ENCODE results near the gene UFSP2.

DNA sequence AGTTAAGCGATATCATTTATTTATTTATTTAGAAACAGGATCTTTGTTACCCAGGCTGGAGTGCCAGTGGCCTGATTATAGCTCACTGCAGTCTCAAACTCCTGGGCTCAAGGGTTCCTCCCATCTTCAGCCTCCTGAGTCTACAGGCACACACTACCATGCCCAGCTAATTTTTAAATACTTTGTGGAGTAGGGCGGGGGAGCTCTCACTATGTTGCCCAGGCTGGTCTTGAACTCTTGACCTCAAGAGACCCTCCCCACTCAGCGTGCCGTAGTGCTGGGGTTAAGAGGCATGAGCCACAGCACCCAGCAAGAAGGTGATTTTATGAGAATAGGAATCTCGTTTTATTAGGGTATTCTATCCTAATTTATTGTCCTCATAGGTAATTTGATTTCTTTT, 3.9 kb upstream of the UFSP2 start:
- TF ChIP-seq, protein P1, sequence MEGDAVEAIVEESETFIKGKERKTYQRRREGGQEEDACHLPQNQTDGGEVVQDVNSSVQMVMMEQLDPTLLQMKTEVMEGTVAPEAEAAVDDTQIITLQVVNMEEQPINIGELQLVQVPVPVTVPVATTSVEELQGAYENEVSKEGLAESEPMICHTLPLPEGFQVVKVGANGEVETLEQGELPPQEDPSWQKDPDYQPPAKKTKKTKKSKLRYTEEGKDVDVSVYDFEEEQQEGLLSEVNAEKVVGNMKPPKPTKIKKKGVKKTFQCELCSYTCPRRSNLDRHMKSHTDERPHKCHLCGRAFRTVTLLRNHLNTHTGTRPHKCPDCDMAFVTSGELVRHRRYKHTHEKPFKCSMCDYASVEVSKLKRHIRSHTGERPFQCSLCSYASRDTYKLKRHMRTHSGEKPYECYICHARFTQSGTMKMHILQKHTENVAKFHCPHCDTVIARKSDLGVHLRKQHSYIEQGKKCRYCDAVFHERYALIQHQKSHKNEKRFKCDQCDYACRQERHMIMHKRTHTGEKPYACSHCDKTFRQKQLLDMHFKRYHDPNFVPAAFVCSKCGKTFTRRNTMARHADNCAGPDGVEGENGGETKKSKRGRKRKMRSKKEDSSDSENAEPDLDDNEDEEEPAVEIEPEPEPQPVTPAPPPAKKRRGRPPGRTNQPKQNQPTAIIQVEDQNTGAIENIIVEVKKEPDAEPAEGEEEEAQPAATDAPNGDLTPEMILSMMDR (IDR thresholded peaks at IDR 0.05; ENCODE audit: insufficient read depth, low read length): no peak
- no peak for TF ChIP-seq POLR2AphosphoS5 (IDR thresholded peaks at IDR 0.05; ENCODE audit: low read depth)
- TF ChIP-seq, protein P2, sequence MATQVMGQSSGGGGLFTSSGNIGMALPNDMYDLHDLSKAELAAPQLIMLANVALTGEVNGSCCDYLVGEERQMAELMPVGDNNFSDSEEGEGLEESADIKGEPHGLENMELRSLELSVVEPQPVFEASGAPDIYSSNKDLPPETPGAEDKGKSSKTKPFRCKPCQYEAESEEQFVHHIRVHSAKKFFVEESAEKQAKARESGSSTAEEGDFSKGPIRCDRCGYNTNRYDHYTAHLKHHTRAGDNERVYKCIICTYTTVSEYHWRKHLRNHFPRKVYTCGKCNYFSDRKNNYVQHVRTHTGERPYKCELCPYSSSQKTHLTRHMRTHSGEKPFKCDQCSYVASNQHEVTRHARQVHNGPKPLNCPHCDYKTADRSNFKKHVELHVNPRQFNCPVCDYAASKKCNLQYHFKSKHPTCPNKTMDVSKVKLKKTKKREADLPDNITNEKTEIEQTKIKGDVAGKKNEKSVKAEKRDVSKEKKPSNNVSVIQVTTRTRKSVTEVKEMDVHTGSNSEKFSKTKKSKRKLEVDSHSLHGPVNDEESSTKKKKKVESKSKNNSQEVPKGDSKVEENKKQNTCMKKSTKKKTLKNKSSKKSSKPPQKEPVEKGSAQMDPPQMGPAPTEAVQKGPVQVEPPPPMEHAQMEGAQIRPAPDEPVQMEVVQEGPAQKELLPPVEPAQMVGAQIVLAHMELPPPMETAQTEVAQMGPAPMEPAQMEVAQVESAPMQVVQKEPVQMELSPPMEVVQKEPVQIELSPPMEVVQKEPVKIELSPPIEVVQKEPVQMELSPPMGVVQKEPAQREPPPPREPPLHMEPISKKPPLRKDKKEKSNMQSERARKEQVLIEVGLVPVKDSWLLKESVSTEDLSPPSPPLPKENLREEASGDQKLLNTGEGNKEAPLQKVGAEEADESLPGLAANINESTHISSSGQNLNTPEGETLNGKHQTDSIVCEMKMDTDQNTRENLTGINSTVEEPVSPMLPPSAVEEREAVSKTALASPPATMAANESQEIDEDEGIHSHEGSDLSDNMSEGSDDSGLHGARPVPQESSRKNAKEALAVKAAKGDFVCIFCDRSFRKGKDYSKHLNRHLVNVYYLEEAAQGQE (IDR thresholded peaks at IDR 0.05; ENCODE audit: insufficient replicate concordance, low read depth): no peak
